ENCODE results near the gene GSG1. TPM values are rescaled to one million over a fixed set of nuclear protein-coding genes. Genes with fewer than 3 reads are reported as not detected.

GSG1 gene
- total and polyA plus RNA-seq, 4 donors: not detected

DNA sequence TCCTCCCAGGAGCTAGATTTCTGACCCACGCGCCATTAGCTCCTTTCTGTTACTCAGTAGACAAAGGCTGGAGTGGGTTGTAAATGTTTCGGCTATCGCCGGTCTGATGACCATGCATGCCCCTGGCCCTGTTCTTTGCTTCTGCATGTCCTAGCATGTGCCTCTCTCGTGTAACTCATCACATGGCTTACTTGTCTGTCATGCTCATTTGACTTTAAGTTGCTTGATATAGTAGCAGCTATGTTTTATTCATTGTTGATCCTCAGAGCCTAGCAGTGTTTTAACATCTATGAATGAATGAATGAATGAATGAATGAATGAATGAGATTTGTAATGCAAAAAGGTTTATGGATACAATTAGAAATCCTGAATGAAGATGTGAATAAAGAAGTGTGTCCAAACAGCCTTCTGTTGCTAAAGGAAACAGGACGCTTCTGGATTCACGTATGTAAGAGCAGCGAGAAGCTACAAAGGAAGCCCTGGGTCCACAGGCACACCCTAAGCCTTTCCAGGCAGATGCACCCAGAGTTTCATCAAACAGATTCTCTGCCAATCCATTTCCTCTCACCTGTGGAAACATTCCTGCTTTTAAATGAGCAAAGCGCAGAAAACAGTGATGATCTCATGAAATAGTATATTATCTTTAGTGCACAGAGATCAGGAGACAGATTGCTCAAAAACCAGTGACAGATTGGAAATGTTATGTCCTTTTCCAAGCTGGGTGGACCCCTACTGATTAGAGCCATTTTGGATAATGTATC, 3.4 kb downstream of the GSG1 start:
- H3K27ac ChIP-seq (ENCODE audit: low read depth in 1 of 2, low read length in 2 of 2): peak overlapping the region; percentile 91 to 92
- H3K4me3 ChIP-seq (ENCODE audit: low read length in 2 of 2): no peak overlapping the region
- intact Hi-C loops (cut with DNase I): loop anchor here (2.0 to 10.0 kb wide), 8 partner anchors 47 to 375 kb away; partner anchors contain the start of genes EMP1 (in 2 of the 2) and HEBP1 (in 2 of the 2)
- no peaks in the 10 kb centered on the region for H3K9me3 ChIP-seq (ENCODE audit: control insufficient read depth, low read length)
- H3K36me3 ChIP-seq (ENCODE audit: control insufficient read depth in 1 of 2, insufficient read depth in 2 of 2, low read length in 1 of 2): no peaks in the 10 kb centered on the region
- WGBS, 2 donors: 93 to 95% methylated on average over 10 of the region's 10 CpGs
- ATAC-seq (ENCODE audit: low FRiP score): no peak
- peaks cover 0 to 2% of the 10 kb centered on the region in 2 donors for H3K4me1 ChIP-seq (ENCODE audit: control insufficient read depth in 1 of 2, insufficient read depth in 2 of 2, low read length in 2 of 2)
- no peak for DNase-seq
- H3K27me3 ChIP-seq (ENCODE audit: control insufficient read depth in 1 of 2, insufficient read depth in 2 of 2, low read length in 1 of 2): no peaks in the 10 kb centered on the region

- Histone ChIP-seq H3K27ac (ENCODE audit: low read depth in 1 of 2, low read length in 2 of 2) (peak overlapping the region; percentile 34 to 80), H3K27me3 (ENCODE audit: control insufficient read depth in 1 of 2, insufficient read depth in 2 of 2, low read length in 1 of 2) (no peaks in the 10 kb centered on the region), H3K9me3 (ENCODE audit: control insufficient read depth, low read length) (no peaks in the 10 kb centered on the region), H3K4me1 (ENCODE audit: control insufficient read depth in 1 of 2, insufficient read depth in 2 of 2, low read length in 2 of 2) (peaks cover 0 to 2% of the 10 kb centered on the region in 2 donors), H3K4me3 (ENCODE audit: low read length in 2 of 2) (no peak overlapping the region), H3K36me3 (ENCODE audit: control insufficient read depth in 1 of 2, insufficient read depth in 2 of 2, low read length in 1 of 2) (no peaks in the 10 kb centered on the region)
- intact Hi-C loops (cut with DNase I): loop anchor here (2.0 to 10.0 kb wide), 6 partner anchors 97 to 294 kb away; partner anchors contain the start of genes EMP1 (in 2 of the 2) and HEBP1 (in 1 of the 2)
- ATAC-seq (ENCODE audit: low FRiP score): peak; percentile 4
- WGBS, 2 donors: 76 to 77% methylated on average over 8 of the region's 8 CpGs
- peak in 1 of 2 donors; percentile 67 for DNase-seq
Observed at GRCh38 chr12:13099066-13099843, 4.2 kb downstream of the GSG1 start.

DNA sequence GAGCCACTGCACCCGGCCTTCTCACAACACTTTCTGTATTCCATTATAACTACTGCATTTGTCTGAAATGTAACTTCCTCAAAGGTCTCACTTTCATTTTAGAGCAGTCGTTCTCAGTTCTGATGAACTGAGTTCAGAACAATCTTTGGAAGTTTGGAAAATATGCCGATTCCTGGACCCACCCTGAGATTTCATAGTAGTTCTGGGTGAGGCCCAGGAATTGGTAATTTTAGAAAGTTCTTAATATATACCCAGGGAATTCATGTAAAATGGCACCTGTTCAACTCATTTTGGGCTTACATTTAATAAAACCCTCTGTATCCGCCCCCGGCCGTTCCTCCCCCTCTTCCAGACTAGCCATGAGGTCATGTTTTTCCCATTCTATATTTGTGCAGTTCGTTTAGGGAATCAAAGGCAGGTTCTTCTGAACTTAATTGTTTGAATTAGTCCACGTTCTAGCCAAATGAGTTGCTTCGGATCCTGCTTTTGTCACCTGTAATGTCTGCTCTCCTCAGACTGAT, 5.9 kb downstream of the GSG1 start:
- peak overlapping the region; percentile 71 to 85 for H3K27ac ChIP-seq (ENCODE audit: low read depth in 1 of 2, low read length in 2 of 2)

DNA sequence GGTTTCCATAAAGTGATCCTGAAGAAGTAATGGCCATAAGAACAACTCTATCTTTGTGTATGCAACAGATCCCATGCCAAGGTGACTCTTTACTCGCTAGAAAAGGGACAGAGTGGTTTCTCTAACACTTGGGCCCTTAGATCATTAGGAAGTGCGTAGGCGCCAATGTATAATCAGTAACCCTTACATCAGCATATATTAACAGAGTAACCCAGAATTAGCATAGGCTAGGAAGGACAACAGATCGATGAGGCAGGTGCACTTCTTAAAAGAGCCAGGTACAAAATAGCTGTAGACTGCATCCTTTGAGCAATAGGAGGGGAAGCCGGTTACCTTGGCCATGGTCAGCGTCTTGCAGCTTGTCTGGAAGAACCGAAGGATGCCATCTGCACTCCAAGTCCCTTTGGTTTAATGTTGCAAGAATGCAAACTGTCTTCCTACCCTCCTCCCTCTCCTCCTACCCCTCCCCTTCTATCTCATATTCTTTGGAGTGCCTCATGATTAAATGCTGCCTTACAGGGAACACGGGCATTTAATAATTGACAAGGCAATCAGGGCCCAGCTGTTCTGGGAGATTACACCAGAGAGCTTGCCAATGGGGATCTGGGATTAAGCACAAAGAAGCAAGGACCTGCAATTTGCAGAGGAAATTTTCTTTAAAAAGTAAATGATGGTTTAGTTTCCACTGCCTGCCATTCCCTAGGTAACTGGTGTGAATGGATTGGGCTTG, 8.0 kb downstream of the GSG1 start:
- H3K4me1 ChIP-seq (ENCODE audit: control insufficient read depth in 1 of 2, insufficient read depth in 2 of 2, low read length in 2 of 2): peaks cover under 1 to 7% of the 10 kb centered on the region in 2 donors
- WGBS, 2 donors: 82 to 90% methylated on average over 8 of the region's 8 CpGs
- no peaks in the 10 kb centered on the region for H3K9me3 ChIP-seq (ENCODE audit: control insufficient read depth, low read length)
- H3K36me3 ChIP-seq (ENCODE audit: control insufficient read depth in 1 of 2, insufficient read depth in 2 of 2, low read length in 1 of 2): no peaks in the 10 kb centered on the region
- DNase-seq: no peak
- H3K4me3 ChIP-seq (ENCODE audit: low read length in 2 of 2): no peak overlapping the region
- intact Hi-C loops (cut with DNase I): loop anchor here (5.0 to 10.0 kb wide), 5 partner anchors 93 to 291 kb away; partner anchors contain the start of genes EMP1 (in 1 of the 2) and HEBP1 (in 1 of the 2)
- no peak for ATAC-seq (ENCODE audit: low FRiP score)
- H3K27me3 ChIP-seq (ENCODE audit: control insufficient read depth in 1 of 2, insufficient read depth in 2 of 2, low read length in 1 of 2): no peaks in the 10 kb centered on the region
- peak overlapping the region in 1 of 2 donors; percentile 56 for H3K27ac ChIP-seq (ENCODE audit: low read depth in 1 of 2, low read length in 2 of 2)

More for the DNA sequence above, 5.9 kb downstream of the GSG1 start:
- Histone ChIP-seq H3K4me1 (ENCODE audit: control insufficient read depth in 1 of 2, insufficient read depth in 2 of 2, low read length in 2 of 2) (peaks cover 2 to 7% of the 10 kb centered on the region in 2 donors), H3K27me3 (ENCODE audit: control insufficient read depth in 1 of 2, insufficient read depth in 2 of 2, low read length in 1 of 2) (no peaks in the 10 kb centered on the region), H3K36me3 (ENCODE audit: control insufficient read depth in 1 of 2, insufficient read depth in 2 of 2, low read length in 1 of 2) (no peaks in the 10 kb centered on the region), H3K4me3 (ENCODE audit: low read length in 2 of 2) (peak overlapping the region in 1 of 2 donors; percentile 63), H3K9me3 (ENCODE audit: control insufficient read depth, low read length) (no peaks in the 10 kb centered on the region)
- intact Hi-C loops (cut with DNase I): loop anchor here (2.0 to 10.0 kb wide), 6 partner anchors 95 to 293 kb away; partner anchors contain the start of genes EMP1 (in 2 of the 2) and HEBP1 (in 1 of the 2)
- 2 to 3% methylated on average over 9 of the region's 9 CpGs for WGBS, 2 donors
- ATAC-seq (ENCODE audit: low FRiP score) (no peak), DNase-seq (peak in 1 of 2 donors; percentile 74)

- intact Hi-C loops (cut with DNase I): loop anchor here (10.0 kb wide), 2 partner anchors 180 to 290 kb away; no protein-coding TSS in a partner anchor
- 3% methylated on average over 3 of the region's 3 CpGs for WGBS, 2 donors
- no peak overlapping the region for H3K27ac ChIP-seq (ENCODE audit: low read depth in 1 of 2, low read length in 2 of 2)
Observed at GRCh38 chr12:13094367-13094766, 9.1 kb downstream of the GSG1 start.

DNA sequence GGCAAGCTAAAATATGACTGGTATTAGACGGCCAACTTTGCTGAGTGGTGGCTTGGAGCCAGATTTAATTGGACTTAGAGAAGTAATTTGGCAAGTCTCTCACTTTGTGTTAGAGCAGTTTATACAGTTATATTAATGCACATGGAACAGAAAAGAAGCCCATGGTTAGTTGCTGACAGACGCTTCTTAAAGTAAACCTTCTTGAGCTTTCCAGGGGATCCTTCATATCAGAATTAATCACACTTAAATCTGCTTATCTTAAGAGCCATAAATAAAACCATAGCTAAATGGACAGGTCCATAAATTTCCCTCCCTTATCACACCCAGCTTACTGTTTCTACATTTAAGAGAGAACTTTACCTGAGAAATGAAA, 9.6 kb downstream of the GSG1 start:
- H3K4me3 ChIP-seq (ENCODE audit: low read length in 2 of 2): no peak overlapping the region
- ATAC-seq (ENCODE audit: low FRiP score): no peak
- intact Hi-C loops (cut with DNase I): loop anchor here (10.0 kb wide), 2 partner anchors 179 to 289 kb away; no protein-coding TSS in a partner anchor
- WGBS, 2 donors: 10 to 12% methylated on average over 2 of the region's 2 CpGs
- no peaks in the 10 kb centered on the region for H3K9me3 ChIP-seq (ENCODE audit: control insufficient read depth, low read length)
- H3K27me3 ChIP-seq (ENCODE audit: control insufficient read depth in 1 of 2, insufficient read depth in 2 of 2, low read length in 1 of 2): no peaks in the 10 kb centered on the region
- no peaks in the 10 kb centered on the region for H3K36me3 ChIP-seq (ENCODE audit: control insufficient read depth in 1 of 2, insufficient read depth in 2 of 2, low read length in 1 of 2)
- peaks cover 0 to 7% of the 10 kb centered on the region in 2 donors for H3K4me1 ChIP-seq (ENCODE audit: control insufficient read depth in 1 of 2, insufficient read depth in 2 of 2, low read length in 2 of 2)
- H3K27ac ChIP-seq (ENCODE audit: low read depth in 1 of 2, low read length in 2 of 2): no peak overlapping the region
- DNase-seq: no peak

More at GRCh38 chr12:13094367-13094766, 9.1 kb downstream of the GSG1 start:
- Histone ChIP-seq H3K4me3 (ENCODE audit: low read length in 2 of 2) (no peak overlapping the region), H3K36me3 (ENCODE audit: control insufficient read depth in 1 of 2, insufficient read depth in 2 of 2, low read length in 1 of 2) (no peaks in the 10 kb centered on the region), H3K9me3 (ENCODE audit: control insufficient read depth, low read length) (no peaks in the 10 kb centered on the region), H3K27me3 (ENCODE audit: control insufficient read depth in 1 of 2, insufficient read depth in 2 of 2, low read length in 1 of 2) (no peaks in the 10 kb centered on the region), H3K4me1 (ENCODE audit: control insufficient read depth in 1 of 2, insufficient read depth in 2 of 2, low read length in 2 of 2) (peaks cover 0 to 7% of the 10 kb centered on the region in 2 donors)
- ATAC-seq (ENCODE audit: low FRiP score): no peak
- no peak for DNase-seq

- no peak for DNase-seq
- H3K4me1 ChIP-seq (ENCODE audit: control insufficient read depth in 1 of 2, insufficient read depth in 2 of 2, low read length in 2 of 2): peaks cover 0 to 7% of the 10 kb centered on the region in 2 donors
- intact Hi-C loops (cut with DNase I): loop anchor here (10.0 kb wide), 2 partner anchors 179 to 289 kb away; no protein-coding TSS in a partner anchor
- WGBS, 2 donors: 54 to 55% methylated on average over 7 of the region's 7 CpGs
- ATAC-seq (ENCODE audit: low FRiP score): no peak
- H3K36me3 ChIP-seq (ENCODE audit: control insufficient read depth in 1 of 2, insufficient read depth in 2 of 2, low read length in 1 of 2): no peaks in the 10 kb centered on the region
- no peak overlapping the region for H3K27ac ChIP-seq (ENCODE audit: low read depth in 1 of 2, low read length in 2 of 2)
- no peaks in the 10 kb centered on the region for H3K27me3 ChIP-seq (ENCODE audit: control insufficient read depth in 1 of 2, insufficient read depth in 2 of 2, low read length in 1 of 2)
- no peaks in the 10 kb centered on the region for H3K9me3 ChIP-seq (ENCODE audit: control insufficient read depth, low read length)
- H3K4me3 ChIP-seq (ENCODE audit: low read length in 2 of 2): no peak overlapping the region
Observed at GRCh38 chr12:13093191-13093847, 10.1 kb downstream of the GSG1 start.
